ENCODE results near the gene DNLZ. TPM values are rescaled to one million over a fixed set of nuclear protein-coding genes. Genes with fewer than 3 reads are reported as not detected.

Gene DNLZ
- total and polyA plus RNA-seq, 9 of the 15 experiments (the other 6 are each of a cell fraction or from before 2014, with no cell fraction given), result 0.17 to 44.6 (median 3.4) TPM

- TF ChIP-seq CUX1 (CRISPR knock-in tag; IDR thresholded peaks at IDR 0.05), result no peak
These were observed 33.0 kb downstream of the DNLZ start (continued) for GRCh38 chr9:136330406-136330990.

- 75% methylated on average over 13 of the region's 23 CpGs for WGBS (ENCODE audit: insufficient coverage, low coverage, missing lambda C conversion rate)
- Histone ChIP-seq H2AFZ (ENCODE audit: low read depth, low read length) (no peak overlapping the region), H4K20me1 (replicated peaks; ENCODE audit: control insufficient read depth, insufficient read depth, low read length) (no peaks in the 10 kb centered on the region), H3K9me3 (replicated peaks; ENCODE audit: control insufficient read depth, insufficient read depth, low read depth, low read length) (no peaks in the 10 kb centered on the region), H3K9ac (ENCODE audit: insufficient read depth in 1 of 2, low read depth in 2 of 2, low read length in 2 of 2) (peak overlapping the region in 1 of 2 experiments; percentile 88; a peak in 2 of 4 replicates), H3K79me2 (ENCODE audit: control insufficient read depth, insufficient read depth, low read length) (peaks cover 15% of the 10 kb centered on the region), H3K36me3 (ENCODE audit: control insufficient read depth, insufficient read depth, low read length) (no peaks in the 10 kb centered on the region), H3K9me1 (ENCODE audit: control insufficient read depth, insufficient read depth, low read length) (no peaks in the 10 kb centered on the region), H3K4me2 (ENCODE audit: insufficient read depth, low read length) (no peak overlapping the region), H3K27me3 (ENCODE audit: control insufficient read depth in 2 of 2, insufficient read depth in 2 of 2, low read length in 2 of 2) (no peaks in the 10 kb centered on the region), H3K4me1 (replicated peaks in 1 of 2; ENCODE audit: control insufficient read depth in 2 of 2, insufficient read depth in 2 of 2, low read length in 2 of 2) (peaks cover 4 to 94% of the 10 kb centered on the region in 2 experiments), H3K27ac (ENCODE audit: extremely low read depth, low read depth, low read length) (no peak overlapping the region), H3K4me3 (no peak overlapping the region)
- no peak for TF ChIP-seq ASH1L (IDR thresholded peaks at IDR 0.05; ENCODE audit: borderline replicate concordance, low read depth, partially characterized antibody)
- TF ChIP-seq ARHGAP35 (IDR thresholded peaks at IDR 0.05; ENCODE audit: partially characterized antibody), result no peak
- TF ChIP-seq ZNF696 (CRISPR knock-in tag; conservative IDR thresholded peaks at IDR 0.05), result no peak
- TF ChIP-seq MBD2 (IDR thresholded peaks at IDR 0.05; ENCODE audit: borderline replicate concordance, low read depth), result no peak
- TF ChIP-seq E2F6 (IDR thresholded peaks at IDR 0.05; ENCODE audit: borderline replicate concordance in 1 of 2, extremely low read depth in 1 of 2, insufficient read depth in 1 of 2, insufficient read length in 1 of 2, low read depth in 1 of 2, low read length in 1 of 2, poor library complexity in 1 of 2, severe bottlenecking in 1 of 2), result no peak
- no peak for TF ChIP-seq MEIS2 (IDR thresholded peaks at IDR 0.05; ENCODE audit: partially characterized antibody)
- TF ChIP-seq ARID1B (IDR thresholded peaks at IDR 0.05), result no peak
- no peak for TF ChIP-seq ATF1 (CRISPR knock-in tag; IDR thresholded peaks at IDR 0.05)
- TF ChIP-seq ATF1 (tag; IDR thresholded peaks at IDR 0.05), result no peak
- no peak for TF ChIP-seq RAD51 (IDR thresholded peaks at IDR 0.05; ENCODE audit: borderline replicate concordance, low read depth)
- intact Hi-C loops (cut with micrococcal nuclease), result no loop called here
- in situ Hi-C loops (cut with MboI), result loop anchor here (25.0 kb wide), 1 partner anchor 307 kb away; no protein-coding TSS in a partner anchor
- ChIA-PET POLR2A (no interaction called here), CTCF (ENCODE audit: low intra/inter-chr PET ratio) (no interaction called here)
- no TSS peak for BruUV-seq (replicated peaks)
- no peak for ATAC-seq
- FAIRE-seq, result no peak
- DNase-seq (ENCODE audit: extremely low read depth in 1 of 4, low spot score in 3 of 4), result no peak
These were observed 33.7 kb downstream of the DNLZ start for GRCh38 chr9:136329636-136330405.

Data from K562 (cell line).